GM21576 (cell line): Measurements from ENCODE around the gene ANKRD33B.

Experiments used
- ATAC-seq: cut with Tn5 transposase; IDR thresholded peaks from one replicate; pipeline ENCODE4 v1.9.1; 2021; ENCODE audit warnings: mild to moderate bottlenecking, moderate library complexity; ENCODE audit not compliant: unreplicated experiment

The ANKRD33B gene

DNA sequence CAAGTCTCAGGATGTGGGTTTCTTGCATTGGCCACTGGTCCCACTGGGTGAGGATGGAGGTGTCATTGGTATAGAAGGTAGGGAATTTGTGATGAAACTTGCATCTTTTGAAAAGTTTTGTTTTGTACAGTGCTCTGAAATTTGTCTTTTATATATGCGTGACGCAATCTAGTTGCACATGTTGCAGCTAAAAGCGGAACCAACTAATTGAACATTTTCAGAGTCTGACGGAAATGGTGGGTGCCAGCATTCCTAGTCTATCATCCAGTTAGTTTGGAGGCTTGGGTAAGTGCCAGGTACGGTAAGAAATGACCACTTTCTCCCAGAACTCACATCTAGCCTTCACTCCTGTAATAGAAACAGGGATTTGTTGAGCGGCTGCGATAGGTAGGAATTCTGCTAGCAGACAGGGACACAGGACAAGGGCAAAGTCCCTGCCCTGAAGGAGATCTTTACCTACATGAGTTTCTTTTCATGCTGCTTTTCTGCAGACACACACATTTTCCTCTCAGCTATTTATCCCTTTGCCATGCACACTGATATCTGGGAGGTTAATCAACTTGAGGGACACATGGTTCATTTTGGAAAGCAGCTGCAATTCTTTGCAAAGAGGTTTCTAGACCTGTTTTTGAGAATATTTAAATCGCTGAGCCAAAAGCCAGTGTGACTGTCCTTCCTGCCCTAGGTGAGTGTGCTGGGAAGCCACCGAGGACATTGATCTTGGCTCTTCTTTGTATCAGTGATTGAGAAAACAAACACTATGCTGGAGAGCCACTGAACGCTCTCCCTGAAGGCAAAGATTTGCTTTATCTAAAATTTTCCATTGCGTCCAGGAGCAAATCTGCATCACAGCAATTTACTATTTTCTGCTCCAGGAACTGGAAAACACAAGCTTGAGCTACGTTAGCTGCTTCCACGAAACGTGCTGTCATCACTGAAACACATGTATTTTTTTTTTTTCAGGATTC is 107.5 kb downstream of the ANKRD33B start:
- no peak for ATAC-seq

DNA sequence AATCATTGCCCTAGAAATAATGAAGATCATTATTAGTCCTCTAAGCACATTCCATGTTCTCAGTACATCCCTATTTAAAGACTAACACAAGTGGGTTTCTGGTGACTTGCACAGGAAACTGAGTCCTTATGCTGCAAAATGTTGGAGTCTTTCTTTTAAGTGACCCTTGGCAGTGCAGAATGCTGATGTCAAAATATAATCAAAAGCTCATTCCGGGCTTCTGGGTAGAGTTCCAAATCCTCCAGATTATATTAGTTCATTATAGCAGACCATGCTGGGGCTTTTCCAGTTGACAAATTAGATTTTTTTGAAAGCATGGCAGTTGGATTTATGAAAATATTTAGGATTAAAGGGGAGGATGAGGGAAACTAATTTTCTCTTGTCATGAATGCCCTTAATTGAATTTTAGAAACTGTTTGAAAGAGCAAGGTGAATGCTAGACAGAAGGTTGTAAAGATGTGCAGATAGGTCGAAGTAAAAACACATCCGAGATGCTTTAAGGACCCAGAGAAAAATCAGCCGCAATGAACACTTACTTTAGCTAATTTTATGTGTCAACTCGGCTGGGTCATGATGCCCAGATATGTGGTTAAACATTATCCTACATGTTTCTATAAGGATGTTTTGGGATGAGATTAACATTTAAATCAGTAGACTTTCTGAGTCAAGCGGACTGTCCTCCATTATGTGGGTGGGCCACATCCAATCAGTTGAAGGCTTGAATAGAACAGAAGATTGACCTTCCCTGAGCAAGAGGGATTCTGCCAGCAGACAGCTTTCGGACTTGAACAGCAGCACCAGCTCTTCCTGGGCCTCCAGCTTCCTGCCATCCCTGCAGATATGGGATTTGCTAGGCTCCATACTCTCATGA is 108.5 kb downstream of the ANKRD33B start:
- ATAC-seq = no peak

DNA sequence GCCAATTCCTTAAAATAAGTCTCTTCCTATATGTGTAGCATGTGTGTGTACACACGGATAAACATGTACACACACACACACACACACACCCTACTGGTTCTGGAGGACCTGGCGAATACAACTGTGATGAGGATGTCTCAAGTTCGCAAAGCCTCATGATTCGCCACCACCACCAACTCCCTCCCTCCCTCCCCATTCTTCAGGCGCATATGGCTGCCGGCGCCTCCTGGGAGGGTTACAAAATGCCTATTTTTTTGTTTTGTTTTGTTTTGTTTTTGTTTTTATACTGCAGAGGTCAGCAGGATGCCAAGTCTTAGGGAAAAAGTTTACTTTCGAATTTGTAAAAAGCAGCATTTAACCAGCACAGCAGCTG is 109.1 kb downstream of the ANKRD33B start:
- no peak for ATAC-seq

DNA sequence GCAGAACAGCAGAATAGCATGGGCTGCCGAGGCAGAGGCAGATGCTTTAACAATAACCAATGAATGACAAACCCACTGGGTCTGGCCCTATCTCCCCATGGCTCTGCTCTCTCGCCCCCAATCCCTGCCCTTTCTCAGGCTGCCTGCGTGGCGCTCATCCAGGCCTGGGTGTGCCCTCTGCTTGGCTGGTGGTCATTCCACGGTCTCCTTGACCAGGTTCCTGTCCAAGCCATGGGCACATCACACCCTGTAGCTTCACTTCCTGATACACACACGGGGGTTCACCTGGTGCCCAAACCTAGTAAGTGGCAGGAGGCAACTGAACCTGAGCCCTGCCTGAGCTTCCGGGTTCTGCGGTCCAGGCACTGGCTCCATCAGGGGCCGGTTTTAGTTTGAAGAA is 109.5 kb downstream of the ANKRD33B start:
- ATAC-seq = no peak

DNA sequence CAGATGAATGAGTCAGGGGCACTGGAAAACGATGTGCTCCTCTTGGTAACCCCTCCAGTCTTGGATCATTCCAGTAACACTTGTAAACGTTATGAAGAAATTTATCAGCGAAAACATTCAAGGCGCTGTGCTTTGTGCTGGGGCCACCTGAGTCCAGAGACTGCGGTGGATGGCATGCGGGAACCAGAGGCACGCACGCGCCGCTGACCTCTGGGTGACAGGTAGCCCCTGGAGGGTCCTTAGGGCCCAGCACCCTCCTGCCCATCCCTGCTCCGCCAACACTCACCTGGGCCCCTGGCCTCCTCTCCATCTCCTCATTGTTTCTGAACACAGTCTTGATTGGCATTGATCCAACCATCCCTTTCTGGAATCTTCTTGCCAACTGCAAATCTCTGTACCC is 110.2 kb downstream of the ANKRD33B start:
- ATAC-seq = no peak

DNA sequence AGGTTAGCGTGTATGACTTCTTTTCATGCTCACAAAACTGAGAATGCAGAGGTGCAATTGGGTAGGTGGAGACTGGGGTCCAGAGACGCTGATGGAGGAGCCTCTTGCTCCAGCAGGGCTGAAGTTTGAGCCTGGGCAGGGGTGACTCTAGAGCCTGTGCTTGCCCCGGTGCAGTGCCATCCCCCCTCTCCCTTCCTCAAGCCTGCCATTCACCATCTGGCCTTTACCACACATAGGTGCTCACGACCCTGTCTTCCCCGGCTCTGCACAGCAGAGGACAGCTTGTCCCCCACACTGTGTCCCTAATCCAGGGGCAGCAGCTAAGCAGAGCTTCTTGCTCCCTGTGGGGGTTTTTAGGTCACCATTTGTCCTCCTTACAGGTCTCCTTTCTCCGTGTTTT is 110.7 kb downstream of the ANKRD33B start:
- ATAC-seq = no peak

DNA sequence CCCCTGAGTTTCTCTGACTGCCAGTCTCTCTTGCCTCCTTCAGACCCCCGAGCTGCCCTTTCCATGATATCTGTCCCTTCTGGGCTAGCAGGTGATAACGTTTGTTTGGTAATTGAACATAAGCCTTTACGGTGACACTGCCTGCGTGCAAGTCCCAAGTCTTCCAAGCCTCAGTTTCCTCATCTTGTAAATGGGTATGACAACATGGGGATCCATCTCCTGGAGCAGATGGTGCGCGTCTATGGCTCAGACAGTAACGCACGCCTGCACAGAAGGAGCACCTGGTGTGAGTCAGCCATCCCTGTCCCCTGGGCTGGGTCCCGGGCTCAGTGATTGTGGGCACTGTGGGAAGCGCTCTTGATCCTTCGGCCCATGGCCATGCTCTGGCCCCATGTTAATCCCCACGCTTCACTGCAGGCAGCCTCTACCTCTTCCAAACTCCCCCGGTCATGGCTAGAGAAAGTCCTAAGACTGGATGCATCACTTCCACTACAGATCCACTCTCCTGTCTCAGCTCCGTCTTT is 111.4 kb downstream of the ANKRD33B start:
- no peak for ATAC-seq

DNA sequence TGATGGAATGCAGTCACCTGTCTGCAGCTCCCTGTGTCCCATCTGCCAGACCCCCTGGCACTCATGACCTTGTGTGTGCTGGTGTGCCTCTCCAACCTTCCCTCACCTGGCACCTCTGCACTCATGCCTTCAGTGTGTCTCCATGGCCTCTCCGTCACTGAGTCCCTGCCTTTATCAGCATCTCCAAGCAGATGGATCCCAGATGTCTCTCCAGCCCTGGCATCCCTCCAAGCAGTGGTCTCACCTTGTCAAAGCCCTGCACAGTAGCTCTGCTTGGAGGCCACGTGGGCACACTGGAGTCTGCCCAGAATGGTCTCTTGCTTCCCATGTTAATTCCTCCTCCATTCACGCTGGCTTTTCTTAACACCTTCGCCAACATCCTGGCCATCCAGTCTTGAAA is 112.4 kb downstream of the ANKRD33B start:
- no peak for ATAC-seq

DNA sequence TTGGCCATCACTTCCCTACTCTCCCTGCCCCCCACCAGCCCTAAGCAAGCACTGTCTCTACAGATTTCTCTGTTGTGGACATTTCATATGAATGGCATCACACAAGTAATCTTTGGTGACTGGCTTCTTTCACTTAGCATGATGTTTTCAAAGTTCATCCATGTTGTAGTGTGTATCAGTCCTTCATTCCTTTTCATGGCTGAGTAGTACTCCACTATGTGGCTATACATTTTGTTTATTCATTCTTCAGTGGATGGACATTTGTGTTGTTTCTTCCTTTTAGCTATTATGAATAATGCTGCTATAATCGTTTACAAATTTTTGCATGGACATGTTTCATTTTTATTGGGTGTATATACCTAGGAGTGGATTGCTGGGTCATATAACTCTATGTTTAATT is 113.1 kb downstream of the ANKRD33B start:
- no peak for ATAC-seq

DNA sequence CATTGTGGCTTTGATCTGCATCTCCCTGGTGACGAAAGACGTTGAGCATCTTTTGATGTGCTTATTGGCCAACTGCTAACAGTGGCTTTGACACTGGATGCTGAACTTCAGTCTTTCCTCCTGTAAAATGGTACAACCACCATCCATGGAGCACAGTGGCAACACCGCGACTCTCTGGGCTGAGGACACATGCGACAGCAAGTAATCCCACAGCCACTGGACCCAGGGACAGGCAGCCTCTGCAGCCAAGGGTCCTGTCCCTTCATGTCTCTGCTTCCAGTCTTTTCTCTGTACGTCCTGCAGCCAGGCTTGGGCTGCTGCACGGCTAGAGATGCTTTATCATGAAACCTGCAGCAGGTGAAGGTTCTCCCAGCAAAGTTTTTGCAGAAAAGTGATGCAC is 113.7 kb downstream of the ANKRD33B start:
- ATAC-seq = no peak

DNA sequence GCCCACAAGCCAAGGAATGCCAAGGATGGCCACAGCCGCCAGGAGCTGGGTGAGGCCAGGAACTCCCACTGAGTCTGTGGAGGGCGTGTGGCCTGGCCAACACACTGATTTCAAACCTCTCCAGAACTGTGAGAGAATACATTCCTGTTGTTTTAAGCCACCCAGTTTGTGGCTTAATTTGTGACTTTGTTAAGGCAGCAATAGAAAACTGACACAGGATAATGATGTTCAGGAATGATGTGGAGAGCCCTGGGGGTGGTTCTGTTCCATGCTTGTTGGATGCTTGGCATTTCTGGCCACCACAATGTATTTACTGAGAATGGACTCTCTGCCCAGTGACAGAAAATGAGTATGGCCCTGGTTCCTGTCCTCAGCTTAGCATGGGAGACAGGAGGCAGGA is 114.4 kb downstream of the ANKRD33B start:
- ATAC-seq = no peak

DNA sequence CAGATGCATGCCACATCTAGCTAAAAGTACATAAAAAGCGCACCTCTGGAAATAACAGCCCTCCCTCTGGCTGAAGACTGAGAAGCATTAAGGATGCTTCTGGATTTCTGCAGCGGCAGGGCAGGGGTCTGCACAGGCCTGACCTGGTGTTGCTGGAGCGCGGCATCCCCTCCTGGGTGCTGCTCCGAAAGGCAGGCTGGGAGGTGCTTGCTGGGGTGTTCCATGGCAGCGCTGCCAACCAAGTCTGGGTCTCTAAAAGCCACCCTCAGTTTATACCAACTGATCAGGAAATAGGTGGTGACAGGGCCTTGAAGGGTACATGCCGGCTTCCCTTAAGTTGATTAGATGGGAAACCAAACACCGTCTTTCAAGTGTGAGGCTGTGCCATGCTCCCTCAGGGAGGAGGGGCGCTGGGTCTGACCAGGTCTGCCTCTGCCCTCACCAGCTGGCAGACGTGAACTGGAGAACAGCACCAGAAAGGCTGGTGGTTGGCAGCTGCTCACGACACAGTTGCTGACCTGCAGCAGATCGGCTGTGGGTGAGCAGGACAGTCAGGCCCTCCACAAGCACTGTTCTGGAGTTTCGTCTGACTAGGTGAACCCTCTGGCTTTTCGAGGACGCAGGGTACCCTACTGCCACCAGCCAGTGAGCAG is 115.6 kb downstream of the ANKRD33B start:
- ATAC-seq = no peak

DNA sequence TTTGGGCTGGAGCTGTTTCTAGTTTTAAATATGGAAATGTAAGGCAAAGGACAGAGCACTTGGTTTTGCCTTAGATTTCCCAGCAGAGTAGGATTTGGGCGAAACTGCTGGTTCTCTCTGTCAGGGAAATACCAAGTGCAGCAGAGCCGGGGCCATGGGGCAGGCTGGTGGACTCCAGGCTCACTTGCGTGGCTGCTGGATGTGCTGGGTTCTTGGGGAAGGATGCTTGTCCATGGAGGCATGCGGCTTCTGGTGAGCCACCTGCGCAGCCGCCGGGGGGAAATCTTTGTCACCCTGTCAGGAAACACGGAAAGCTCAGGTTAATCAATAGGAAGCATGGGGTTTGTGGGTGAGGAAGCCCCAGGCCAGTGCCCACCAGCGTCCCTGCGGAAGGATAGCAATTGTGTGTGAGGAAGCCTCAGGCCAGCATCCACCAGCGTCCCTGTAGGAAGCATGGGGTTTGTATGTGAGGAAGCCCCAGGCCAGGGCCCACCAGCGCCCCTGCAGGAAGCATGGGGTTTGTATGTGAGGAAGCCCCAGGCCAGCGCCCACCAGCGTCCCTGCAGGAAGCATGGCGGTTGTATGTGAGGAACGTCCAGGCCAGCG is 117.1 kb downstream of the ANKRD33B start:
- no peak for ATAC-seq

DNA sequence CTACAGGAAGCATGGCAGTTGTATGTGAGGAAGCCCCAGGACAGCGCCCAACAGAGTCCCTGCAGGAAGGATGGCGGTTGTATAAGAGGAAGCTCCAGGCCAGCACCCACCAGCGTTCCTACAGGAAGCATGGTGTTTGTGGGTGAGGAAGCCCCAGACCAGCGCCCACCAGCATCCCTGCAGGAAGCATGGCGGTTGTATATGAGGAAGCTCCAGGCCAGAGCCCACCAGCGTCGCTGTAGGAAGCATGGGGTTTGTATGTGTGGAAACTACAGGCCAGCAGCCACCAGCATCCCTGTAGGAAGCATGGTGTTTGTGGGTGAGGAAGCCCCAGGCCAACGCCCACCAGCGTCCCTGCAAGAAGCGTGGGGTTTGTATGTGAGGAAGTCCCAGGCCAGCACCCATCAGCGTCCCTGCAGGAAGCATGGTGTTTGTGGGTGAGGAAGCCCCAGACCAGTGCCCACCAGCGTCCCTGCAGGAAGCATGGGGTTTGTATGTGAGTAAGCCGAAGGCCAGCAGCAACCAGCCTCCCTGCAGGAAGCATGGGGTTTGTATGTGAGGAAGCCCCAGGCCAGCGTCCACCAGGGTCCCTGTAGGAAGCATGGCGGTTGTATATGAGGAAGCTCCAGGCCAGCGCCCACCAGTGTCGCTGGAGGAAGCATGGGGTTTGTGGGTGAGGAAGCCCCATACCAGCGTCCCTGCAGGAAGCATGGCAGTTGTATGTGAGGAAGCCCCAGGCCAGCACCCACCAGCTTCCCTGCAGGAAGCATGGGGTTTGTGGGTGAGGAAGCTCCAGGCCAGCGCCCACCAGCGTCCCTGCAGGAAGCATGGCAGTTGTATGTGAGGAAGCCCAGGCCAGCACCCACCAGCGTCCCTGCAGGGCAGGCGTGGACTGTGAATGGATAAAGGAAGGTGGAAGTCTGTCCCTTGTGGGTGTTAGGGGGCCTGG is 118.1 kb downstream of the ANKRD33B start:
- no peak for ATAC-seq

DNA sequence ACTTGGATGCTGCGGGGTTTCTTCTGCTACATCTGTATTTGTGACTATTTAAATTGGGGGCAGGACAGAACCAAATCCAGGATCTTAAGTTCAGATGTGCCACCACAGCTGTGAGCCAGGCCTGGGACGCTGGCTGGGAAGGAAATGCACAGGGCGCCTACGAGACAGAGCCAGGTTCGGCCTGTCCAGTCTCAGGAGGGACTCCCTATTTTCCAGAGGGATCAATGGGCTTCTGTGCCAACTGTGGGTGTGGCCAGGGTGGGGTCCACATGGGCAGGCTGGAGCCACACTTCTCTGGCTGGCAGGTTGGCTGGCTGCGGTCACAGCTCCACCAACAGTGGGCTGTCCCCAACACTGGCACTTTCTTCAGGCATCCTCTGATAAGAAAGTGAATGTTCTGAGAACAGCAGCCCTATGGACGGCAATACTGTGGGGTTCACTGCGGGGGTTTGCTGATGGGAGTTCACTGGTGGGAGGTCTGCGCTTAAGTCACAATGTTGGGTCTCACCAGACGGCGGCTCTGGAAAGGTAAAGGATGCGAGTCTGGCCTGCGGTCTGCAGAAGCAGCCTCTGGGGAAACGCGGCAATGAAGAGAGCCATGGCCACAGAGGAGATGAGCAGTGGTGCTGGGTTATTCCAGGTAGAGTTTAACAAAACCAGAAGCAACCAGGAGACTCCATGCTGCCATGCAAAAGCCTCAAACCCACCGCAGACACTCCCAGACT is 119.1 kb downstream of the ANKRD33B start:
- ATAC-seq = no peak

DNA sequence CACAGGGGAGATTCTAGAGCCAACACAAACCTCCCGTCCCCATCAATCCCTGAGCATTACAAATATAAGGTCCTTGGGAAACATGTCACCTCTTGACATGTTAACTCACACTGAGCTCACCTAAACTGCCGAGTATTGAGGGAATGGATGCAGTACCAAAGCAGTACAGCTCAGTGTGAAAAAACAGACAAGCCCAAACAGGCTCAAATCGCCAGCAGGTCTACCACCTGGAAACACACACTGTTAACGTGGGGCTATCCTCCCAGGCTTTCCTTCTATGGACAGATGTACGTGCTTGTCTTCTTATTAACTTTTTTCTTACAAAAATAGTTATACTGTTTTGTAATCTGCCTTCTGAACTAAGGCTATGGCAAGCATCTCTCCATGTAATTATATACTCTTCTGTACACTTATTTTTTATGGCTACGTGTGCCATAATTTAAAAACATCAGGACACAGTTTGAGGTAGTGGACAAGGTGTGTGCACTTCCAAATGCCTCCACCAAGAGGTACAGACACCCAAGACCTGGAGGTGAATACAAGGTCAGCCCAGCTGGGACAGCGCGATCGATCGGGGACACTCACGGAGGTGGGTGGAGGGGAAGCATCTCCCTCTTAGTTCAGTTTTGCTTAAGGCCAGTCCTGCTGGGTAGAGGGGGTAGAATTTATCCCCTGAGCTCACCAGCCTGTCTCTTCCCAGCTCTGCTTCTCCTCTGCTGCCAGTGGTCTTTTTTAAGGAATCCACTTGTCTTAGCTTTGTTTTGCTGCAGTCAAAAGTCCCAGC is 120.6 kb downstream of the ANKRD33B start:
- ATAC-seq = peak; percentile 58

DNA sequence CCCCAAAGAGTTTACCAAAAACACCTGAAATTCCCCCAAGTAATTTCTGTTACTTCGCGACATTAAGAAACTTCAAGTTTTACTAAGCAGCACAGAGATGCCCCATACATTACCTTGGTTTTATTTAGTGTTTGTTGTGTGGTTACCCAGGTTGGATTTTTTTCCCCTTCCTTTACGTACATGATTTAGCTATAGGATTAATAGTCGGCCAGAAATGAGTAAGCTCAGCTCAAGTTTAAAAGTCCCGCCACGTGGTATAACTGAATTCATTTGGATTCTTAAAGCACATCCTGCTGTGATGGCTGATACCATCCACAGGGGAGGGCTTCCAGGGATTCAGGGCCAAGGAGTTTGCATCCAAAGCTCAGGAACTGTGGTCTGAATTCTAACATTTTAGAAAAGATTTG is 121.2 kb downstream of the ANKRD33B start:
- ATAC-seq = peak; percentile 76

DNA sequence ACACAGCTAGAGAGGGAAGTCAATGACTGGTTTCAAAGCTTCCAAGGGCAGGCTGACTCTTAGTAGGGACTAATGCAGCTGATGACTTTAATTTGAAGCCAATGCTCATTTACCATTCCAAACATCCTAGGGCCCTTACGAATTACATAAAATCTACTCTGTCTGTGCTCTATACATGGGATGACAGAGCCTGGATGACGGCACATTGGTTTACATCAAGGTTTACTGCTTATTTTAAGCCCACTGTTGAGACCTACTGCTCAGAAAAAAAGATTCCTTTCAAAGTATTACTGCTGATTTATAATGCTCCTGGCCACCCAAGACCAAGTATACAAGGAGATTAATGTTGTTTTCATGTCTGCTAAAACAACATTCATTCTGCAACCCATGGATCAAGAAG is 123.0 kb downstream of the ANKRD33B start:
- ATAC-seq = no peak
